Activated T-helper 1 cell treated with anti-CD3 and anti-CD28 coated beads, Interleukin-2, amount 50 U/mL, for 16 hours (primary cell): ENCODE results near the gene BAZ1B.
"Not testable (repeated sequence)": the region's sequence is repeated elsewhere in the genome, so short reads cannot be mapped to it uniquely, and the experiment has no call there.

Experiments used
- DNase-seq, 2 donors: peaks; one replicate each; pipeline ENCODE4 v3.0.0-alpha.2; 2020; ENCODE audit warnings: low read depth in 1 of 2, low spot score in 1 of 2

The BAZ1B gene

DNA sequence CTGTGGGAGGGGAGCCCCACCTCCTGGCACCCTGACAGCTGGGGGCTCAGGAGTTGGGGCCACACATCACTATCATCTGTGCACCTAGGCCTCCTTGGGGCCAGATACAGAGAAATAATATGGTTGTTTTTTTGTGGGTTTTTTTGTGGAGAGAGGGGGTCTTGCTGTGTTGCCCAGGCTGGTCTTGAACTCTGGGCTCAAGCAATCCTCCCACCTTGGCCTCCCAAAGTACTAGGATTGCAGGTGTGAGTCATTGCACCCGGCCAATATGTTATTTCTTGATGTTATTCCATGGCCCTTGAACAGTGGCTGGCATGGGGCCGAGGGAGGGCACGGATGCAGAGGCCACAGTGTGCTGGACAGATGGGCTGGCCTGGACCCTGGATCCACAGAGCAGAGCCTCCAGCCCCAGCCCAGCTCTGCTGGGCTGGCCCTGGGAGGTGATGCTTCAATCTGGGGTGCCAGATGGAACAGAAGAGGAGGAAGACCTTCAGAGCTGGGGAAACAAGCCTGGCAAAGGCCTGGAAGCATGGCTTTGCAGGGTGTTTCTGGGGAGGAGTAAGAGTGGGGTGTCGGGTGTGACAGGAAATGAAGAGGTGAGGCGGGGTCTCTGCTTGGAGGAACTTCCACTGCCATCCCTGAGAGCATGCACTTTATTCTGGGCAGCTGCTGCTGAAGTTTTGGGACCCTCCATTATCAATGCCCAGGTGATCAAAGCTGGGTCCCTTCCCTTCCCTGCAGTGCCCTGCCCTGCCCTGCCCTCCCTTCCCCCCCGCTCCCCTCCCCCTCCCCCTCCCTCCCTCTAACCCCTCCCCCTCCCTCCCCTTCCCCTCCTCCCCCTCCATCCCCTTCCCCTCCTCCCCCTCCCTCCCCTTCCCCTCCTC, 92.2 kb downstream of the BAZ1B start:
- no peak for DNase-seq

DNA sequence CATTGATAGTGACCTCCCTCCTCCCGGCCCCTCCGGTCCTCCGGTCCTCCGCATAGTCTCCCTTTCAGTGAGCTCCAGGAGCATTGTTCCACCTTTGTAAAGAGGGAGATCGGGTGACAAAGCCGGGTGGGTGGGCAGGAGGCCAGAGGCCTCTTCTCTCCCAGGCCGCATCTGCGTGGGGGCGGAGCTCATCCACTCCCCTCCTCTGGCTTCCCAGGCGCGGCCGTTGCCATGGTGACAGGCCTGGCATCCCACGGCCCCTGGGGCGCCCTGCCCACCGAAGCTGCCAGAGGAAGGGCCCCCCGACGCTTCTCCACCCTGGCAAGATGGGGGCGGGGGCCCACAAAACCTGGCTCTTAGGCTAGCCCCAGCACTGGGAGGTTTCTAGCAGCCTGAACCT, 92.9 kb downstream of the BAZ1B start:
- DNase-seq: no peak

DNA sequence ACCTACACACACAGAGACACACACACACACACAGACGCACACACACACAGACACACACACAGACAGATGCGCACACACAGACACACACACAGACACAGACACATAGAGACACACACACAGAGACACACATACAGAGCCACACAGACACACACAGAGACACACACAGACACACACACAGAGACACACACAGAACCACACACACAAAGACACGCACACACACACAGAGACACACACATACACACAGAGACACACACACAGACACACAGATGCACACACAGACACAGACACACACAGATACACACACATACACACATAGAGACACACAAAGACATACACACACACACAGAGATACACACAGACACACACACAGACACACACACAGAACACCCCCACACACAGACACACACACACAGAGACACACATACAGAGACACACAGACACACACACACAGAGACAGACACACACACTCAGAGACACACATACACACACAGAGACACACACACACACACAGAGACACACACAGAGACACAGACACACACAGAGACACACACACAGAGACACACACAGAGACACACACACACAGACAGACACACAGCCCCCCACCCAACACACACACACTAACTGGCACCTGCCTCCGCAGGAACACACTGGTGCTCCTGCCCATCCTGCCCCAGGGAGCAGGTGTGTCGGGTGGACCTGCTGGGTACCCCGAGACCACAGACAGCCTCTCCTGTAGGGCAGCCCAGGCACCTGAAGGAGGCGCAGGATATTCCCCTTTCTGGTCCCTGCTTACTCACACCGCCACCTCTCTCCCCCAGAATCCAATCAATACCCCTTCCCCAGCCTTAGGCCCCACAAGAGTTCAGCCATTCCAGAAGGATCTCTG, 93.9 kb downstream of the BAZ1B start:
- no peak for DNase-seq

- DNase-seq: no peak
Observed at GRCh38 chr7:73426016-73426415, 96.1 kb downstream of the BAZ1B start.

DNA sequence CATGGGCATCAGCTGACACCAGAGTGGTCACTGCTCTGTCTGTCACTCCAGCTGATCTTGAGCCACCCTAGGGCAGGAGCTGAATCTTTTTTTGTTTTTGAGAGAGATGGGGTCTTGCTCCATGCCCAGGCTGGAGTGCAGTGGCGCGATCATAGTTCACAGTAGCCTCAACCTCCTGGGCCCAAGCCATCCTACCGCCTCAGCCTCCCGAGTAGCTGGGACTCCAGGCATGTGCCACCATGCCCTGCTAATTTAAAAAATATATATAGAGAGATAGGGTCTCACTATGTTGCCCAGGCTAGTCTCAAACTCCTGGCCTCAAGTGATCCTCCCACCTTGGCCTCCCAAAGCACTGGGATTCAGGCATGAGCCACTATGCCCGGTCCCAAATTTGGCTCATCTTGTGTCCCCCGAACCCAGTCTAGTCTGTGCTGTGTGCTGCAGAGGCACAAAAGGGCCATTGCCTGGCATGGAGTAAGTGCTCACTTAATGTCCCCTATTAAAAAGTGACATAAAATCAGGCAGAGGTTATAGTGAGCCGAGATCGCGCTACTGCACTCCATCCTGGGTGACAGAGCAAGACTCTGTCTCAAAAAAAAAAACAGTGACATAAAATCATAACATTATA, 96.6 kb downstream of the BAZ1B start:
- DNase-seq: no peak

- no peak for DNase-seq
Observed at GRCh38 chr7:73424489-73424885, 97.6 kb downstream of the BAZ1B start.

DNA sequence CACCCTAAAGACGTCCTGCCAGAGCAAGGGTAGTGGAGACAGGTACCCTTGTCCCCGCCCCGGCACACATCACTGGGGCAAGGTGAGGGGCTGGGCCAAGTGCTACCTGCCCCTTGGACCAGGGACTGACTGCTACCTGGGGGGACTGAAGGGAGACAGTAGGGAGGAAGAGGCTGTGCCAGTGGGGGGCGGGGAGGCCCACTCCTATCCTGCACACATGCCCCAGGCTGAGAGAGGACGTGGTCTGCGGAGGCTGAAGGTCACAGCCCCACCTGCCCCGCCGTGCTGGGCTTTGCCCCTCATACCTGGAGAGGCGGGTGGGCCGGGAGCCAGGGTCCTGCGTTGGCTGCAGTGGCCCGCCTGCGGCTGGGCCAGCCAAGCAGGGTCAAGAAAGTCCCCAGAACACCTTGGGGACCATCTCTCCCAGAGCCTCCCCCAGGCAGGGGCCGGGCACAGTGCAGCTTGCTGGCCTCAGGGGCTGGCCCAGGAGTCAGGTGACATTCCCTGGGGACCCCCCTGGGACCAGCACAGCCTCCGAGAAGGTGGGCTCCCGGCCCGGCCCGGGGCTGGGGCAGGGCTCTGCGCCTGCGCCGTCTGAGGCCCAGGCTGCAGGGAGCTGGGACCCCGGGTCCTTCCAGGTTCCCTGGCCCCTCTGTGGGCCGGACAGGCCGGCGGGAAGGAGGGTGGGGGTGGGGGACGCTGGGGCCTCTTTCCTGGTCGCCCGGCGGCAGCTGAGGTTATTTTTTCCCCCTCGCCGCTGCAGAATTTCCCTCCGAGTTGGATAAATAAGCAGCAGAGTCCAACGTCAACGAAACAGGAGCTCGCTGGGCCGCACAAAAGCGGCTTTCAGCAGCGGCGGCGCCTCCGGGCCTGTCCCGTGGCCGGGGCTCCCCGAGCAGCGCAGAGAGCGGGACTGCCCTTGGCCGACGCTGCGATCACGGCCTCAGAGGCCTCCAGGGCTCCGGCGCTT, 98.3 kb downstream of the BAZ1B start:
- DNase-seq: no peak

DNA sequence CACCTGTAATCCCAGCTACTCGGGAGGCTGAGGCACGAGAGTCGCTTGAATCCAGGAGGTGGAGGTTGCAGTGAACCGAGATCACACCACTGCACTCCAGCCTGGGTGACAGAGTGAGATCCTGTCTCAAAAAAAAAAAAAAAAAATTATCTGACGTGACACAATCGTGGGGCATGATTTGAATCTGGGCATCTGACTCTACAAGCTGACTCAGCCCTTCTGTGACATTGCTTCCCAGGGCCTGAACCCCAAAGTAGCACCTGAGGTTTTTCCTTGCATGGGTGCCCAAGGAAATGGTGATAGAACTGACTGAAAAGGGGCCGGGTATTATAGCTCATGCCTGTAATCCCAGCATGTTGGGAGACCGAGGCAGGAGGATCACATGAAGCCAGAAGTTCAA, 101.5 kb downstream of the BAZ1B start:
- DNase-seq: not testable (repeated sequence)

- not testable (repeated sequence) for DNase-seq
Observed at GRCh38 chr7:73420016-73420415, 102.1 kb downstream of the BAZ1B start.

DNA sequence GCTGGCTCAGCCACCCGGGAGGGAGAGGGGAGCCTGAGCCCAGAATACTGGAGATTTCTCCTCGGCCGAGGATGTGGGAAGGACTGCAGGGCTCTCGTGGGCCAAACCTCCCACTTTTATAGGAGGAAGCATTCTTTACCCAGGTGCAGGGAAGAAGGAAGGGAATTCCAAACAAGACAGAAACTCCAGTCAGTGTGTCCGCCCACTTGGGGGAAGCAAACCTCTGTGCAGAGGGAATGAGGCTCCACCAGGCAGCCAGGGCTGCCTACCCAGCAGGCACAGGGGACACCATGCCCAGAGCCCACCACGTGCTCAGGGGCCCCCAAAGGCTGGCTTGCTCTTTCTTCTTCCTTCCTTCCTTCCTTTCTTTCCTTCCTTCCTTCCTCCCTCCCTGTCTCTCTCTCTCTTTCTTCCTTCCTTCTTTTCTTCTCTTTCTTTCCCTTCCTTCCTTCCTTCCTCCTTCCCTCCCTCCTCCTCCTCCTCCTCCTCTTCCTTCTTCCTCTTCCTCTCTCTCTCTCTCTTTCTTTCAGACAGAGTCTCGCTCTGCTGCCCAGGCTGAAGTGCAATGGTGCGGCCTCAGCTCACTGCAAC, 103.9 kb downstream of the BAZ1B start:
- DNase-seq: no peak

DNA sequence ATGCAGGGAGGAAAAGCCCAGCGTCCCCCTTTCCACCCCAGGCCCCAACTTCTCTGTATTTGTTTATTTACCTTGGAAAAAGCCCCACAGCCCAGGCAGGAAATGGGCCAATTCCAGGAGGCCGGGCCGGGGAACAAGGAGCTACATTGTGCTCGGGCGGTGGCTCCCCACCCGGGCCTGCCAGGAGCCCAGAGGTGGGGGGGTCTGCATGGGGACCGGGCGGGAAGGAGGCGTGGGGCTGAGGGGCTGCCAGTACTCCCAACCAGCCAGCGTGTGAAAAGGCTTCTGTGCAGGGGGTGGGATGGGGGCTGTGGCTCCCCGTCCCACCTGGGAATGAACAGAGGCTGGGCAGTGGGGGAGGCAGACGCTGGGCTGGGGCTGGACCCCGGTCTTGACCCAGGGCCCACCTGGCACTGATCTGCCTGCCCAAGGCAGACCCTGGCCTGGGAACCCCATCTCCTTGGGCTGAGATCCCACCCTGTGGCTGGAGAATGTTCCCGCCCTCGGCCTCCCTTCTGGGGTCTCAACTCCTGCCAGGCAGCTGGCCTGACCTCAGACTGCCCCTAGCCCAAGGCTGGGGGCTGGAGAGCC, 111.5 kb downstream of the BAZ1B start:
- DNase-seq: not testable (repeated sequence)

DNA sequence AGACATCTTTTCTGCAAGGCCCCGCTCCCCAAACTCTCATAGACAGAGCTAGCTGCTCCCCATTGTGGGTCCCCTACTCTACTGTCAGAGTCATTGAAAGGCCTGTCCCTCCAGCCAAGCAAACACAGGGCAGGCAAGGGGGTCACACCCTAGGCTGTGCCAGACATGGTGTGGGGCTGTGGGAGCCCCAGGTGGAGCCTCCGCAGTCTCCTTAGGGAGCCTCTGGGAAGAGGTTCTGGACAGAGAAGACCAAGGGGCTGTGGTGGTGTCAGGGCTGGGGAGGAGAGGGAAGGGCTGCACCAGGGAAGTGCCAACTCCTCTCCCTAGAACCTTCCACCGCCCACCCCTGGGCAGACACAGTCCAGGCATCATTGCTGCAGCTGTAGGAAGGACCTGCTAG, 117.2 kb downstream of the BAZ1B start:
- not testable (repeated sequence) for DNase-seq

DNA sequence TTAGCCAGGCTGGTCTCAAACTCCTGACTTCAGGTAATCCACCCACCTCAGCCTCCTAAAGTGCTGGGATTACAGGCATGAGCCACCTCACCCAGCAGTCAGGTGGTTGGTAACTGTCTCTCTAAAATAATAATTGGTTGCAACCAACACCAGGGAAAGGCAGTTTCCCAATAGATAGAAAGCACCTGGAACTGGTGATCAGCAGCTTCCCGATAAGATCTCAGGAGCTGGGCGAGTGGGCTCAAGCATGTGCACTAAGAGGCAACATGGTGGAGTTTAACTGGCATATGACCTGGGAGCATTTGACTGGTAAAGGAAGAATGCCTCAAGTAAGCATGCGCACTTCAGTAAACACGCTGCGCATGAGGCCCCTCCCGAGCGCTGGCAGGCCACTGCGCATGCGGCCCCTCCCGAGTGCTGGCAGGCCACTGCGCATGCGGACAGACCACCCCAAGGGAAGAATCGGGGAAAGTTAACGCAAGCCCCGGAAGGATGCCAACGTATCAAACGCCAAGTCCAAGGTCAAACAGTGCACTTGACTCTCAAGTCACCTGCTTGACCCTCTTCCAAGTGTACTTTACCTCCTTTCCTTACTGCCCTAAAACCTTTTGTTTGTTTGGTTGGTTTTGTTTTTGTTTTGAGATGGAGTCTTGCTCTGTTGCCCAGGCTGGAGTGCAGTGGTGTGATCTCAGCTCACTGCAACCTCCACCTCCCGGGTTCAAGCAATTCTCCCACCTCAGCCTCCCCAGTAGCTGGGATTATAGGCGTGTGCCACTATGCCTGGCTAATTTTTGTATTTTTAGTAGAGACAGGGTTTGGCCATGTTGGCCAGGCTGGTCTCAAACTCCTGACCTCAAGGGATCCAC, 122.7 kb downstream of the BAZ1B start:
- peak; percentile 11 to 16 for DNase-seq

DNA sequence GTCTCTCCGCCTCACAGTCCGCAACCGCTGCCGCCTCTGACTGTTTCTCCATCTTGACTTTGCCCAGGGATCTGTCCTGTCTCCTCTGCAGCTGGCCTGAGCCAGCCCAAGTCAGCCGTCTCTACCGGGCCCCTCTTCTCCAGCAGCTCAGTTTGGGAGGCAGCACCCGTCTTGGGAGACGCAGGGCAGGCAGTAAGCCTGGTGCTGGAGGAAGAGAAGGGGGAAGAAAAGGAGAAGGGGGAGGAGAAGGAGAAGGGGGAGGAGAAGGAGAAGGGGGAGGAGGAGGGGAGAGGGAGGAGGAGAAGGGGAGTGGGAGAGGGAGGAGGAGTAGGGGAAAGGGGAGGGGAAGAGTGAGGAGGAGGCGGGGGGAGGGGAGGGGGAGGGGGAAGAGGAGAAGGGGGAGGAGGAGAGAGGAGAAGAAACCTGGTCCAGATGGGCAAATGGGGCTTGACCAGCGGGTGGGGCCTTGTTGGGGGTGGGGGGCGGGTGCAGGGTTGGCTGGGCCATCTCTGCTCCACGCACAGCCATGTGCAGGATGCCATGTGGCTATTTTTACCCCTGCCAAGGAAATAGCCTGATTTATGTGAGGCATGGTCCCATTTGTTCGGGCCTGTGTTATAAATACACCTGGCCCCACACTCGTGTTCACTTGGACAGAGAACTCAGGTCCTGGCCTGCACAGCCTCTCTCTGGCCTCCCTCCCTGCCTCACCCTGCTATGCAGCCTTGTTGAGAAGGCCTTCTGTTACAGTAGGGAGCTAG, 124.4 kb downstream of the BAZ1B start:
- no peak for DNase-seq

DNA sequence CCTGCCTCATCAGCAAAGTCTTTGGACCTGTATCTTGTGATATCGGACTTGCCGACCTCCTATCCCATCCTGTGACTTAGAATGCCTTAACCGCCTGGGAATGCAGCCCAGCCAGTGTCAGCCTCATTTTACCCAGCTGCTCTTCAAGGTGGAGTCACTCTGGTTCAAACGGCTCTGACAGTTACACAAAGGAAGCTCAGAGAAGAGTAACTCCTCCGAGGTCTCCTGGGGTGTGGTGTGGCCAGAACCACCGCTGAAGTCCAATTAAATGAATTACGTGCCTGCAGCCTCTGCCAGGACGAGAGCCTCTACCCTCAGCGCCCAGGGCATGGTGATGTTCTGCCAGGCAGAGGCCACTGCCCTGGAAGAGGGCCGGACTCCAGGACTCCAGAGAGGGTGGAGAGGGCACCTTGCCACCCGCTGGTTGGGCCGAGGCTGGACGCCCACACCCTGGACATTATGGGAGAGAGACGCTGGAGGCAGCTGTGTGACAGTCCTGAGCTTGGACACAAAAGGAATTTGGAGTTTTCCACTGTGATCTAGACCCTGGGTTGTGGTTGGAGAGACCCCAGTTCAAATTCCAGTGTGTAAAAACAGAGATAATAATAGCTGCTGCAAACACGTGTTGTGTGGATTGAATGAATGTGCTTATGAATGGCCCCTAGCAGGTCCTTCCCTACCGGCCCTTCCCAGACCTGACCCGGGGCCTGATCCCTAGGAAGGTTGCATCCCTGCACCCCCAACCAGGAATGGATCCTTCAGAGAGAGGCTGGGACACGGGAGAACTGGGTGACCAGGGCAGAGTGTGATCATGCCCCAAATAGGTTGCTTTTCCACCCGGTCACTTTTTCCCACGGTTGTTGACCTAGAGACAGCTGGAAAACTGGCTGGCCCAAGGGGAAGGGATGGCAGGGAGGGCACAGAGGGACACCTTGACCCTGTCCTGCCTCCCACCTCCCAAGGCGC, 126.3 kb downstream of the BAZ1B start:
- no peak for DNase-seq

GRCh38 chr7:73394422-73394821, 127.7 kb downstream of the BAZ1B start:
- no peak for DNase-seq

GRCh38 chr7:73391396-73391795, 130.7 kb downstream of the BAZ1B start:
- DNase-seq: no peak
